Activated T-helper 1 cell treated with anti-CD3 and anti-CD28 coated beads, Interleukin-2, amount 50 U/mL, for 16 hours (primary cell): ENCODE measurements around the gene SSC4D.

Experiments used
- DNase-seq, 2 donors: peaks; one replicate each; pipeline ENCODE4 v3.0.0-alpha.2; 2020; ENCODE audit warnings: low read depth in 1 of 2, low spot score in 1 of 2

SSC4D gene

DNA sequence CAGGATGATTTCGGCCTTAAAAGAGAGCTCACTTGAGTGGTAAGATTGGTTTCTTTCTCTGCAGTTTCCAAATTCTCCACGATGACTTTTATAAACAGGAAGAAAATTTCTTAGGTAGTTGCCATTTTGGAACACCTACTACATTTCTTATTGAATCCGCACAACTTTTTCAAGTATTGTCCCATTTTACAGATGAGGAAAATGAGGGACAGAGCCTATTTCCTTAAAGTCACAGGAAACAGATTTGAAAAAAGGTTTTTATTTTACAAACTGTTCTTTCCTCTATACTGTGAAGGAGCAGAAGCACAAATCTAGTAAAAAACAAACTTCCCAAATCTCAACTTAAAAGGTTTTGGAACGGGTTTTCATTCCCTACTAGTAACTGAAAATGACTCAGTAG lies 53.4 kb downstream of the SSC4D start:
- no peak for DNase-seq

DNA sequence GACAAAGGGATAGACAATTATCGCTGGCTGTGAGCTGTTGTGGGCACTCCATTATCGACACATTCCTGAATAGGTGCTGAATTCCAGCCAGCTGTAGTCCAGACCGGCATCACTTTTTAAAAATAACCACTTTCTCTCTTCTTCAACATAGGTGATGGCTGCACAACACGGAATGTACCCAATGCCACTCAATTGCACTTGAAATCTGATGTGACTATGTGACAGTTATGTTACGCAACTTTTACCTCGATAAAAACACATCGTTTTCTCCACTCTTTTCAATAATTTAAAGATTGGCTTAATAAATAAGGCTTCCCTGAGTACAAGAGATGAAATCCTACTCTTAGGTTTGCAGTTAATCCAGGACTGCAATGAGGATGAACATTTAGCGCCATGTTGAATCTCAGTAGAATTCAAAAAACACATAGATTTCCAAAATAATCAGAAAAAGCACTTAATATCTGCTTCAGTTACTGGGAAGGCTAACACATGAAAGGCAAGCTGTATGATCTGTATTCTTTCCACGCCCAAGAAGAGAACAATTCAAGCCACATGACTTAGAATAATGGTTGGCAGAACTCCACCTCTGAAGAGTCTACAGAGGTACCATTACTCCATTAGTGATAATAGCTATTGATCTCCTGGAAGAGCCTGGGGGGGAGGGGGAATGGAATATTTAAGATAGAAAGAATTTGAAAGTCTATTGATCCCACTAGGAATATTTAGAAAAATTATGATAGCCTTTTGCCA lies 54.3 kb downstream of the SSC4D start:
- no peak for DNase-seq

DNA sequence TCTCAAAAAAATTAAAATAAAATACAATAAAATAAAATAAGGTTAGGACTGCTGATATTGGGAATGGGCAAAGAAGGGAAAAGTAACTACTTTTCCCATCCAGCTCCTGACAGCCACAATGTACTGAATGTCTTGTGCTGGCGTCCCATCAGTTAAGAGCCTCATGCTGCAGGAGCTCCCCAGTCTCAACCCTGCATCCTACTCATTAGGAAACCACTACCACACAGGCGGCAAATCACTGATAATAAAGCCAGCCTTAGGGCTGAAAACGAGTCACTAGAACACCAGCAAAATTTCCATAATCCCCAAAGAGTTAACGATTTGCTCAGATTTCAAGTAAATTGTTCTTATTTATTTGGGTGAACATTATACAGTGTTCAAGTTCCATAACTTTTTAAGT lies 55.0 kb downstream of the SSC4D start:
- no peak for DNase-seq

DNA sequence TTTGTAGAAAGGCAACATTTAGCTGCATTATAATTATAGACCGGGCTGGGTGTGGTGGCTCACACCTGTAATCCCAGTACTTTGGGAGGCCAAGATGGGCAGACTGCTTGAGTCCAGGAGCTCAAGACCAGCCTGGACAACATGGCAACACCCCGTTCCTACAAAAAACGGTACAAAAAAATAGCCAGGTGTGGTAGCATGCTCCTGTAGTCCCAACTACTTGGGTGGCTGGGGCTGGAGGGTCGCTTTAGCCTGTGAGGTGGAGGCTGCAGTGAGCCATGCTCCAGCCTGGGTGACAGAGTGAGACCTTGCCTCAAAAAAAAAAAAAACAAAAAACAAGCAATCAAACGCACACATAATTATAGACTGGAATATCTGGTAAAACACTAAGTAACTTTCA lies 55.8 kb downstream of the SSC4D start:
- DNase-seq, result no peak

DNA sequence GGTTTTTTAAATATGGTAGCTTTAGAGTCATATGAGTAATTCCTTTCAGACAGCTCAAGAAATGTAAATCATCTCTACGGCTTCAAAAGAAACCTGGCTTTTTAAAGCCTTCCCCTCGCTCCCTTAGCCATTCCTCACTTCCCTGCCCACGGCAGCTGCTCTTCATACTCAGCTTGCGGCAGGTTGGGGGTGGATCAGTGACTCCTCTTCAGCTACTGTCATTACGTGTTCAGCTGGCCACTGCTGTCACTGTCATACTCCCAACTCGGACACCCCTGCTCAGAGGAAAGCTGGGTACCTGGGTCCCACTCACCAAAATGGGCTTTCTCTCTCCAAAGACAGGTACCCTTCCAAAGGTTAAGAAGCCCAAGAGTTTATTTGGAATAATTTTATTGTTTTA lies 57.3 kb downstream of the SSC4D start:
- no peak for DNase-seq

DNA sequence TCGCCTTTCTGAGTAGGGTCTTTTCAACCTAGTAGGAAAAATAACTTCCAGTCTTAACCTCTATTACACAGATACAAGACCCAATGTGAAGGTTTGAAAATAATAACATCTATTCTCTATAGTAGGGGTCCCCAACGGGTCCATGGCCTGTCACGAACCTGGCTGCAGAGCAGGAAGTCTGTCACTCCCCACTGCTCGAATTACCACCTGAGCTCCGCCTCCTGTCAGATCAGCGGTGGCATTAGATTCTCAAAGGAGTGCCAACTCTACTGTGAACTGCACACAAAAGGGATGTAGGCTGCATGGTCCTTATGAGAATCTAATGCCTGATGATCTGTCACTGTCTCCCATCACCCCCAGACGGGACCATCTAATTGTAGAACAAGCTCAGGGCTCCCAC lies 58.1 kb downstream of the SSC4D start:
- no peak for DNase-seq

DNA sequence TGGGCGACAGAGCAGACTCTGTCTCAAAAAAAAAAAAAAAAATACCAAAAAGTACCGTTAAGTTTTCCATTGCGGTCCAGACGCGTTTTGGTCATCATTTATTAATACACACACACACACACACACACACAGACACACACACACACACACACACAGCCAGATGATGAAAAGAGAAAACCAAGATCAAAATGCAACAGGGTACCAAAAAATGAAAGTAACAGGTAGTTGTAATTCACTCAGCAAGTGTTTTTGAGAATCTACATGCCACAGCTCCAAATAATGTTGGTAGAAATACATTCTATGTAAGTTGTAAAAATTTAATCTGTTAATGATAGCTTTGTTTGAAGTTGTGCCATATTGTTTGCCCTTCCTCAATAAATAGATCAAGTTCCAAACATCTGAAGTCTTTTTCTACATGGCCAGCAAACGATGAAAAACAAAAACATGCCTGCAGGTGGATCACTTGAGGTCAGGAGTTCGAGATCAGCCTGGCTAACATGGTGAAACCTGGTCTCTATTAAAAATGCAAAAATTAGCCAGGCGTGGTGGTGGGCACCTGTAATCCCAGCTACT lies 60.1 kb downstream of the SSC4D start:
- no peak for DNase-seq

DNA sequence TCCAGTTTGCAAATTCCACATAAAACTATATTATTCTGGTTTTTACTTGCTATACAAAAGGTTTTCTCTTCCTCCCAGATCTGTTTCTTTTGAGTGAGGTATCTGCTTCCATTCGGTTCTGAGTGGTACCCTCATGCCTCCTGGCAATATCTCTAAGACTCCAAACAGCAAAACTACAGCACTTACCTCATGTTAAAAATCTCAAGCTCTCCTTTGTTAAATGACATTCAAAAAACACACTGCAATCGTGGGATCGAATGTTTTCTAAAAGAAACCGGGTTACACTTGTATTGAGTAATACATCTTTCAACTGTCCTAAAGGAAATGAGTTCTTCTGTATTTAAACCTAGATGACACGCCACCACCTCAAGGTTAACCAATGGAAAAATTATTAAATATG lies 61.8 kb downstream of the SSC4D start:
- no peak for DNase-seq

DNA sequence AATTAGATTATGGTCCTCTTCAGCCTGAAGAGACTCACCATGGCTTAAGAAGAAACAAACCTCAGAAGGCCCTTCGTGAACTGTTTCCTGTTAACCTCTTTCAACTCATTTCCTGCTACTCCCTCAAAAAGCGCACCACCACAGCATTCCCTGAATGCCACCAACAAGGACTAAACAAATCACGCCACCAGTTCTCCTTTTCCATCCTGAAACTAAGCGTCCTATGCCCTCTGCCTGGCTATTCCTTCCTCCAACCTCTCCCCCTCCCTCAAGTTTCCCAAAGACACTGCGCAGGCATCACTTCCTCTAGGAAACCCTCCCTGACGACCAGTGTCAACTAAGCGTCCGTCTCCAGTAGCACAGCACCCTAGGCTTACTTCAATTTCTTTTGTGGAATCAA lies 62.7 kb downstream of the SSC4D start:
- DNase-seq, result no peak

DNA sequence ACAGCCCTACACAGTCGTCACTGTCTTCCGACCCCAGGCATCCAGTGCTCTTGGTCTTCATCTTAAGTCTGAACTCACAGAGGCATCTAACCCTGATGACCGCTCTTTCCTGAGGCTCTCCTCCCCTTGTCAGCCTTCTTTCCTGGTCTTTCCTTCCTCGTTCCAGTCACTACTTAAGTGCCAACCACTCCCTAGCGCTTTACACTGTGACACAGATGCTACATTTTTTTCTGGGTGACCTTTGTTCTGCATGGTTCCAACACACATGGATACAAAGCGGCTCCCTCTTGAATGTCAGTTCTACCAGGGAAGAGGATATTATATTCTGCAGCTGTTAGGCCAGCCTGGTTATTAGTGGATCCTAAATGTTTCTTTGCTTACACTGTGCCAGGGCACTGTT lies 63.4 kb downstream of the SSC4D start:
- no peak for DNase-seq

DNA sequence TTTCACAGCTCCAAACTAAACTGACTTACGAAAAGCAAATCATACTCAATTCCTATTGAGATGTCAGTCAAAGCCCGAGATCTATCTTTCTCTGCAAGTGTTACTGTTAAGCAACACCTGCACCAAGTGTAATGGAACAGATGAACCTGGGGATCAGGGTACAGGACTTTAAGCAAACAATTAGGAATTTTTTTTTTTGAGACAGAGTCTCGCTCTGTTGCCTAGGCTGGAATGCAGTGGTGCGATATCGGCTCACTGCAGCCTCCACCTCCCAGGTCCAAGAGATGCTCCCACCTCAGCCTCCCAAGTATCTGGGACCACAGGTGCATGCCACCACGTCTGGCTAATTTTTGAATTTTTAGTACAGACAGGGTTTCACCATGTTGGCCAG lies 65.6 kb downstream of the SSC4D start:
- DNase-seq, result no peak

DNA sequence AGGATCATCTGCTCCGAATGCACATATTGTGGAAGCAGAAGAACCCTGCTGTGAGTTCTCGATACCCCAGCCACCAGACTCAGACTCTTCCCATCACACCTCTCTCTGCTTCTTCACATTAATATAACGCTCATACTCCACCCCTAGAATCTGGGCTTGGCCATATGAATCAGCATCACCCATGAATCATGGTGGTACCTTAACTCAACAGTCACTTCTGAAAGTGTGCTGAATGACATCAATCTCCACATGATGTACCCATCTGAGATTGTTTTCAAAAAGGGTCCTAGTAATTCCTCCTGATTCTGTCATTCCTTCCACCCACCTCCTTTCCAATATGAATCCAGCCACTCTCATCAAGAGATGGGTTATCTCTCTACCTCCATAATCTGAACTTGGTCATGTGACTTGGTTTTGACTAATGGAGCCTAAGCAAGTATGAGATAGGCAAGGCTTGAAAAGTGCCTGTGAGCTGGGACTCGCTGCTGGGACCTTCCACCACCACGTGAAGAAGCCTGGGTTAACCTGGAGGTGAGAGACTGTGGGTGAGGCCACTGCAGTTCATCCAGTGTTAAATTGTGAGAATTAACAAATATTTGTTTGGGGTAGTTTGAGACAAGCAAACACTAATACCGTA lies 66.1 kb downstream of the SSC4D start:
- no peak for DNase-seq

DNA sequence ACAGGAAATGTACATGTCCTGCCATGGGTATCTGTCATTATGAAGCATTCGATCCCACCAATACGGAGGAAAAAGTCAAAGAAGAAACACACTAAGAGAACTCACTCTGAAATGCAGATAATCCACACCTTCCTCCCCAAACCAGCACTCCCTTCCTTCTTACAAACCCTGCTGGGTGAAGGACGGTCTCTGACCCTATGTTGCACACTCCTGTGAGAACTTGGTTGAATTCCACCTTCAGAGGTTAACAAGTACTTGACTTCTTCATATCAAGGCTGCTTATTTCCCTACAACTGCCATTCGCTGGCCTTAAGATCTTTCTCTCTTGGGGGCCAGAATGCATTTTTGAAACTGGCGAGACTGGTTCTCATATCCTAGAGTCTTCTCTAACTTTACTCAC lies 67.3 kb downstream of the SSC4D start:
- no peak for DNase-seq

DNA sequence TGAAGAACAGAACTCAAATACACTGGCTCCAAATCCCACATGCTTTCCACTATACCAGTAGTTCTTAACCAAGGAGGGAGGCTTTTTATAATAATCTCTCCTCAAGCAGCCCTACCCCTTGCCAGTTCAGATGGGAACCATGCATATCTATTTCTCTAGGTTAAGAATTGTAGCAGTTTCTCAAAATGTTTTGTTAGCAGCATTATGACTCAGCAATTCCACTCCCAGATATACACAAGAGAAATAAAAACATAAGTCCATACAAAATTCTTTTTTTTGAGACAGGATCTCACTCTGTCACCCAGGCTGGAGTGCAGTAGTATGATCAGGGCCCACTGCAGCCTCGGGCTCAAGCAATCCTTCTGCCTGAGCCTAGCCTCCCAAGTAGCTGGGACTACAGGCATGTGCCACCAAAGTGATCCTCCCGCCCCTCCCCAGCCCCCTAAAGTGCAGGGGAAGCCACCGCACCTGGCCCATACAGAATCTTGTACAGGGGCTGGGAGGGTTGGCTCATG lies 68.8 kb downstream of the SSC4D start:
- DNase-seq, result no peak
